HG03469 (cell line): ENCODE results near the gene CFAP157.

Experiments
- ATAC-seq: cut with Tn5 transposase; IDR thresholded peaks from one replicate; pipeline ENCODE4 v1.9.1; 2021; ENCODE audit warnings: mild to moderate bottlenecking, moderate library complexity, moderate number of reproducible peaks; ENCODE audit not compliant: unreplicated experiment

CFAP157 gene

GRCh38 chr9:127714951-127715469 is 8.2 kb downstream of the CFAP157 start:
- ATAC-seq: no peak

- ATAC-seq: peak; percentile 66
Observed at GRCh38 chr9:127715470-127716337, 8.9 kb downstream of the CFAP157 start, which contains the start of the genes PTRH1 and TTC16. Gene PTRH1, minus strand, starts transcription at chr9:127715663. Its CDS starts 24 bp downstream, at chr9:127715639. Gene TTC16, plus strand, starts transcription at chr9:127716079. Its CDS starts 67 bp downstream, at chr9:127716146.

DNA sequence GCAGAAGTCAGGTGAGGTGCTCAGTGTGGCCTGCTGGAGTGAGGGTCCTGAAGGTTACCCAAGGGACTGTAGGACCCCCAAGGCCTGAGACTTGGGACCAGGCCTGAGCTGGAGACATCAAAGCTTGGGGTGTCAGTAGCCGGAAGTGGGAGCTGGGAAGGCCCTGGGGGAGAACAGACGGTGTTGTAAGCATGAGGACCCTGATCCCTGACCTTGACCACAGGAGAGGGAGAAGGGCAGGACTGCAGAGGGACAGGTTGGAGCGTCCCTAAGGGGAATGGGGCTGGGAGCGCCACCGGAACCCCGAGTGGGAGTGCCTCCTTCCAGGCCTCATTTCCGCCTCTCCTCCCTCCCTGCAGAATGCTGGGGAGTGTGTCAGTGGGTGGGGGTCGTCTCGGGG is 9.6 kb downstream of the CFAP157 start:
- ATAC-seq: no peak

- ATAC-seq: no peak
Observed at GRCh38 chr9:127717766-127718165, 11.0 kb downstream of the CFAP157 start.

GRCh38 chr9:127720031-127720864 is 13.5 kb downstream of the CFAP157 start:
- ATAC-seq: no peak

- ATAC-seq: no peak
Observed at GRCh38 chr9:127720865-127721227, 14.1 kb downstream of the CFAP157 start.

- ATAC-seq: no peak
Observed at GRCh38 chr9:127721391-127721821, 14.6 kb downstream of the CFAP157 start.

DNA sequence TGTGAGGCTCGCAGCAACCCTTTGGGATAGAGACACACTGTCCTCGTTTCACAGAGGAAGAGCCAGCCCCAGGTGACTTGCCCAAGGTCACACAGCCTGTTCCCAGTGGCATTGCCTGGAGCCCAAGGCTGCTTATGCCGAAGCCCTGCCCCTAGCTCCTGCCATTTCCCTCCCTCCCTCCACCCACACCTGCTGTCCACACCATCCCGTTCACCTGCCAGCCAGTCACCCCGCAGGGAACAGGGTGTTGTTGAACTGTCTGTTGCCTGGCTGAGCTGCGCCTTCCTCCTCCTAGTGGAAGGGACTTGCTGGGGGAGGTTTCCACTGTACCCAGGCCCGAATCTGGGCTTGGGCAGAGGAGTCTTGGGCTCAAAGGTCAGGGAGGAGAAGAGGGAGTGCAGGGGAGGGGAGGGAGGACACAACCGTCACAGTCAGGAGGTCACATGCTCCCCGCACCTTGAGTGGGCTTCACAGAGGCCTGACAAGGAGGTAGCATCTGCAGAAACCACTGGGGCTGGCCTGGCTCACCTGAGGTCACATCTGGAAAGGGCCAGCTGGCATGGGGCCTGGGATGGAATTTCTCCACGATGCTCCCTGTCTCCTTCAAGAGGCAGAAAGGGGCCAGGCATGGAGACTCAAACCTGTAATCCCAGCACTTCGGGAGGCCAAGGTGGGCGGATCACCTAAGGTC is 15.4 kb downstream of the CFAP157 start:
- no peak for ATAC-seq

- no peak for ATAC-seq
Observed at GRCh38 chr9:127723013-127723412, 16.2 kb downstream of the CFAP157 start.

- no peak for ATAC-seq
Observed at GRCh38 chr9:127723444-127723843, 16.7 kb downstream of the CFAP157 start.

GRCh38 chr9:127724012-127724411 is 17.2 kb downstream of the CFAP157 start:
- no peak for ATAC-seq

GRCh38 chr9:127726871-127727270 is 20.1 kb downstream of the CFAP157 start:
- no peak for ATAC-seq

DNA sequence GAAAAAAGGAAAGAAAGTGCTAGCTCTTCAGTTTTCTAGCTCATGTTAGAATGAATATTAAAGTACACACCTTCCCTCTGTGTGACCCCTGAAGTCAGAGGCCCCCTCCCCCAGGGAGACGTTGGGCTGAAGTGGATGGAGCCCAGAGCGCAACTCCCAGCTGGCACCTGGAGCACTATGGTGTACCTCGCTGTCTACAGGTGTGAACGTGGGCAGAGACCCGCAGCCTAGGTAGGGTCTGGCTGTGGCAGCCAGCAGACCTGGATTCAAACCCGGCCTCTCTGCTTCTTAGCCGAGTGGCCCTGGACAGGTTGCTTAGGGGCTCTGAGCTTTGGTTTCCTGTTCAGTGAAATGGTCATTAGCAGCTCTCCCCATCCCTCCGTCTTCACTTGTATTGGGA is 22.0 kb downstream of the CFAP157 start:
- ATAC-seq: no peak

DNA sequence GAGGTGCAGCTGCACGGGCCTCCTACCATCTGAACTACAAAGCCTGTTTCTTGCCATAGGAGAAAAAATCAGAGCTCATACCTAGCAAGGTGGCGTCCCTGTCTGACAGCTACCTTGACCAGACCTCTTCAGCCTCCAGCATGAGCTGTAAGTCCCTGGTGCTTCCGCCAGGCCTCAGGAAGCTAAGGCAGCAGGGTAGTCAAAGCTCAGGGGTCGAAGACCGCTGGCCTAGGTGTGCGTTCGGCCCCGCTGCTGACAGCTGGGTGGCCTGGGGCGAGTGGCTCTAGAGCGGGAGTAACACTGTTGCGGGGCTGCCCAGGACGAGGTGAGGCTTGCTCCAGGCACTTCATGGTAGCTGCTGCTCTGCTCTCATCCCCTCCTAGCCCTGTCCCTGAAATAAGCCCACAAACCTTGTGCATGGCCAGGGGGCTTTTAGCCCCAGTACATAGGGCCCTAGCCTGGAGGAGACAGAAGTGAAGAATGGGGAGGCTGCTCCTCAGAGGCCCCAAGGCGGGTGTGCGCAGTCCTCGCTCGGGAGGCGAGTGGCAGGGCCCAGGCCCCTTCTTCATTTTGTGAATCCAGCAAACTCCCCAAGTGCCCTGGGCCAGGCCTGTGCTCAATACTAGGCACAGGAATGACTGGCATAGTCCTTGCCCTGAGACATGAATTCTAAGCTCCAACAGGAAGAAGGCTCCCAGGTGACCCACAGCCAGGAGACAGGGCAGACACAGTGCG is 22.9 kb downstream of the CFAP157 start:
- ATAC-seq: no peak

- ATAC-seq: no peak
Observed at GRCh38 chr9:127730262-127730661, 23.5 kb downstream of the CFAP157 start.

DNA sequence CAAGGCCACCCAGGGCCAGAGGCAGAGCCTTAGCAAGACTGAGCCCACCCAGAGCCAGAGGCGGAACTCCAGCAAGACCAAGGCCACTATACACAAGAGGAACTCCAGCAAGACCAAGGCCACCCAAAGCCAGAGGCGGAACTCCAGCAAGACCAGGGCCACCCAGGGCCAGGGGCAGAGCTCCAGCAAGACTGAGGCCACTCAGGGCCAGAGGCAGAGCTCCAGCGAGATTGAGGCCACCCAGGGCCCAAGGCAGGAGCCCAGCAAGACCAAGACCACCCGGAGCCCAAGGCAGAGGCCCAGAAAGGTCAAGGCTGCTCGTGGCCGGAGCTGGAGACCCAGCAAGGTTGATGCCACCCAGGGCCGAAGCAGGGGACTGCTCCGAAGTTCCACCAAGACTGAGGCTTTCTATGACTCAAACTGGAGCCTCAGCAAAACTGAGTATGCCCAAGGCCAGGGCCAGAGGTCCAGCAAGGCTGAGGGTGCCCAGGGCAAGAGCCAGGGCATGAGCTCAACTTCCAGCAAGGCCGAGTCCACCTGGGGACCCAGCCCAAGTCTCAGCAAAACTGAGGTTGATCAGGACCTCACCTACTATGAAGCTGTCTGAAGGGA is 24.1 kb downstream of the CFAP157 start:
- no peak for ATAC-seq

DNA sequence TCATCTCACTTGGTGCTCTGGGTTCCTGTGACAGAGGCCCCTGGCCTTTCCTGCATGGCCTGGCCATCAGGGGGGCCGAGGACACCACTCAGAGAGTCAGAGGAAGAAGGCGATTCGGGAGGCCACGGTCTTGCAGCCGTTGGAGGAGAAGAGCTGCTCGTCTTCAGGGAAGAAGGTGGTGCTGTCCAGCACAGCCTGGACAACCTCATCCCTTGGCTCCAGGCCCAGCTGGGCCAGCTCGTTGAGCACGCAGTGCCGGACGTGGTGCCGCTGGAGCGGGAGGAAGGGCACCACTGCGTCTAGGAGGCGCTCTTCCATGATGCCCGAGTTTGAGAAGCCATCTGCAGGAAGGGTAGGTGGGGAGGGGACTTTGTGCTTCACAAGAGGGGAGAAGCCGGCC is 25.1 kb downstream of the CFAP157 start:
- no peak for ATAC-seq

GRCh38 chr9:127732444-127732843 is 25.7 kb downstream of the CFAP157 start:
- ATAC-seq: no peak

GRCh38 chr9:127733614-127734013 is 26.8 kb downstream of the CFAP157 start:
- no peak for ATAC-seq

DNA sequence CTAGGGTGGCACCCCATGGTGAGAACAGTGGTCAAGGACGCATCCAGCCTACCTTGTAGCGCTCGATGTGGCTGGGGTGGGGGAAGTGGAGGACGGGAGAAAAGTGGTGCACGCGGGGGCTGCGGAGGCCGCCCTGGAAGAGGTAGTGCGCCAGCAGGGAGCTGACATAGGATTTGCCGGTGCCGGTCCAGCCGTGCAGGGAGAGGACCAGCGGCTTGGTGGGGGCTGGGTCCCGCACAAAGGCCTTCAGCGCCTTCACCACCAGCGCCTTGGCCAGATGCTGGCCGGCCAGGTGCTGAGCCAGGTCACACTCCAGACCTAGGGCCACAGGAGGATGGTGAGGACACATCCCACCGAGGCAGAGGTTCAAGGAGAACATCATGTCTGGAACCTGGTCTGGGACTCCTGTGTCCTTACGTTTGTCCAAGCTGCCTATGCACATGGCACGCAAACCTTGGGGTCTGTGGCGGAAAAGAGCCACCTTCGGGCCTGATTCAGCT is 27.5 kb downstream of the CFAP157 start:
- no peak for ATAC-seq
